Measurements from ENCODE around the gene CDH13.

CDH13 gene

DNA sequence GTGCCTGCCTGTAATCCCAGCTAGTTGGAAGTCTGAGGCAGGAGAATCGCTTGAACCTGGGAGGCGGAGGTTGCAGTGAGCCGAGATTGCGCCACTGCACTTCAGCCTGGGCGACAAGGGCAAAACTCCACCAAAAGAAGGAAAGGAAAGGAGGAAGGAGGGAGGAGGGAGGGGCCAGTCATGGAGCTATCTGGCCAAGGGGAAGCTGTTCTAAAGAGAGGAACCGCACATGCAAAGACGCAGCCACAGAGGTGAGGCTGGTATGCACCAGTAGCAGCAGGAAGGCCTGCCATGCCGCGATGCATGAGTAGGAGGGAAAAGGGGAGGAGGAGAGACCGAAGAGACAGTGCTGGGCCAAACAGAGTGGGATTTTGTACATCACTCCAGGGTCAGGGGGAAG is 1216.9 kb downstream of the CDH13 start:
- 0 out of 2 replicates have a peak, but pooled peaks cover 2% of the 10 kb centered on the region for H3K27me3 ChIP-seq (ENCODE audit: control insufficient read depth, low read length)
- no peaks in the 10 kb centered on the region for H4K20me1 ChIP-seq (ENCODE audit: control insufficient read depth, insufficient read depth, low read depth, low read length)
- H3K36me3 ChIP-seq (ENCODE audit: control insufficient read depth, low read length) = no peaks in the 10 kb centered on the region
- TF ChIP-seq, protein P1, sequence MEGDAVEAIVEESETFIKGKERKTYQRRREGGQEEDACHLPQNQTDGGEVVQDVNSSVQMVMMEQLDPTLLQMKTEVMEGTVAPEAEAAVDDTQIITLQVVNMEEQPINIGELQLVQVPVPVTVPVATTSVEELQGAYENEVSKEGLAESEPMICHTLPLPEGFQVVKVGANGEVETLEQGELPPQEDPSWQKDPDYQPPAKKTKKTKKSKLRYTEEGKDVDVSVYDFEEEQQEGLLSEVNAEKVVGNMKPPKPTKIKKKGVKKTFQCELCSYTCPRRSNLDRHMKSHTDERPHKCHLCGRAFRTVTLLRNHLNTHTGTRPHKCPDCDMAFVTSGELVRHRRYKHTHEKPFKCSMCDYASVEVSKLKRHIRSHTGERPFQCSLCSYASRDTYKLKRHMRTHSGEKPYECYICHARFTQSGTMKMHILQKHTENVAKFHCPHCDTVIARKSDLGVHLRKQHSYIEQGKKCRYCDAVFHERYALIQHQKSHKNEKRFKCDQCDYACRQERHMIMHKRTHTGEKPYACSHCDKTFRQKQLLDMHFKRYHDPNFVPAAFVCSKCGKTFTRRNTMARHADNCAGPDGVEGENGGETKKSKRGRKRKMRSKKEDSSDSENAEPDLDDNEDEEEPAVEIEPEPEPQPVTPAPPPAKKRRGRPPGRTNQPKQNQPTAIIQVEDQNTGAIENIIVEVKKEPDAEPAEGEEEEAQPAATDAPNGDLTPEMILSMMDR (IDR thresholded peaks at IDR 0.05; ENCODE audit: low read depth, low read length, poor library complexity, severe bottlenecking) = no peak
- no peak for TF ChIP-seq EZH2phosphoT487 (IDR thresholded peaks at IDR 0.05; ENCODE audit: borderline replicate concordance, low read length)
- peaks cover 20% of the 10 kb centered on the region for H3K4me1 ChIP-seq (ENCODE audit: control insufficient read depth, low read length)
- H3K9me3 ChIP-seq (ENCODE audit: control insufficient read depth, insufficient read depth, low read length) = no peaks in the 10 kb centered on the region
- no peaks in the 10 kb centered on the region for H3K79me2 ChIP-seq (ENCODE audit: control insufficient read depth, low read length)
- peak overlapping the region; percentile 58 for H3K4me2 ChIP-seq (ENCODE audit: low read length)
- H3K9me2 ChIP-seq (replicated peaks; ENCODE audit: control insufficient read depth, low read length) = no peaks in the 10 kb centered on the region
- peaks cover 4% of the 10 kb centered on the region for H3F3A ChIP-seq (ENCODE audit: control insufficient read depth, insufficient read depth)
- no peak overlapping the region for H3K27ac ChIP-seq (ENCODE audit: low read depth, low read length)
- 0 out of 2 replicates have a peak overlapping the region, but pooled peaks have one; percentile 24 for H3K4me3 ChIP-seq (ENCODE audit: low read length)

DNA sequence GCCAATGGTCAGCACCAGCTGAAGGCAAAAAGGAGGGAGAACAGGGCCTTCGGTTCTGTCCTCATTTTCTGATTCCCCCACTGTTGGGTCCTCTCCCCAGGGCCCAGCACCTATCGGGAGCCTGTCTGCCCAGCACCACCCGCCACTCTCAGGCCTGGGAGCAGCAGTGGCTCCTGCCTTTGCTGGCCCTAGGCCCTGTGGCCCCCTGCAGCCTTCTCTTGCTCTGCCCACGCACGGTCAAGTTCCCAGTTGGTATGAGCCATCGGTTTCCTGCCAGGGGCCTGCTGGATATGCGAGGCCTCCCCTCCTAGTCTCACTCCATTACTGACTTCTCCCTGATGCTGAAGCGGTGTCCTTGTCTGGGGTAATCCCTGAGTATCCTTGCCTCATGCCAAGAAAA is 1218.5 kb downstream of the CDH13 start:
- Histone ChIP-seq H3K9me2 (replicated peaks; ENCODE audit: control insufficient read depth, low read length) (no peaks in the 10 kb centered on the region), H3K36me3 (ENCODE audit: control insufficient read depth, low read length) (no peaks in the 10 kb centered on the region), H3K27ac (ENCODE audit: low read depth, low read length) (no peak overlapping the region), H3K79me2 (ENCODE audit: control insufficient read depth, low read length) (no peaks in the 10 kb centered on the region), H3K4me2 (ENCODE audit: low read length) (no peak overlapping the region), H3K27me3 (ENCODE audit: control insufficient read depth, low read length) (no peaks in the 10 kb centered on the region), H3F3A (ENCODE audit: control insufficient read depth, insufficient read depth) (peaks cover 4% of the 10 kb centered on the region), H3K4me3 (ENCODE audit: low read length) (no peak overlapping the region), H3K9me3 (ENCODE audit: control insufficient read depth, insufficient read depth, low read length) (no peaks in the 10 kb centered on the region), H3K4me1 (ENCODE audit: control insufficient read depth, low read length) (peaks cover 20% of the 10 kb centered on the region), H4K20me1 (ENCODE audit: control insufficient read depth, insufficient read depth, low read depth, low read length) (no peaks in the 10 kb centered on the region)
- TF ChIP-seq EZH2phosphoT487 (IDR thresholded peaks at IDR 0.05; ENCODE audit: borderline replicate concordance, low read length) = no peak
- TF ChIP-seq, protein P1 (IDR thresholded peaks at IDR 0.05; ENCODE audit: low read depth, low read length, poor library complexity, severe bottlenecking) = no peak

DNA sequence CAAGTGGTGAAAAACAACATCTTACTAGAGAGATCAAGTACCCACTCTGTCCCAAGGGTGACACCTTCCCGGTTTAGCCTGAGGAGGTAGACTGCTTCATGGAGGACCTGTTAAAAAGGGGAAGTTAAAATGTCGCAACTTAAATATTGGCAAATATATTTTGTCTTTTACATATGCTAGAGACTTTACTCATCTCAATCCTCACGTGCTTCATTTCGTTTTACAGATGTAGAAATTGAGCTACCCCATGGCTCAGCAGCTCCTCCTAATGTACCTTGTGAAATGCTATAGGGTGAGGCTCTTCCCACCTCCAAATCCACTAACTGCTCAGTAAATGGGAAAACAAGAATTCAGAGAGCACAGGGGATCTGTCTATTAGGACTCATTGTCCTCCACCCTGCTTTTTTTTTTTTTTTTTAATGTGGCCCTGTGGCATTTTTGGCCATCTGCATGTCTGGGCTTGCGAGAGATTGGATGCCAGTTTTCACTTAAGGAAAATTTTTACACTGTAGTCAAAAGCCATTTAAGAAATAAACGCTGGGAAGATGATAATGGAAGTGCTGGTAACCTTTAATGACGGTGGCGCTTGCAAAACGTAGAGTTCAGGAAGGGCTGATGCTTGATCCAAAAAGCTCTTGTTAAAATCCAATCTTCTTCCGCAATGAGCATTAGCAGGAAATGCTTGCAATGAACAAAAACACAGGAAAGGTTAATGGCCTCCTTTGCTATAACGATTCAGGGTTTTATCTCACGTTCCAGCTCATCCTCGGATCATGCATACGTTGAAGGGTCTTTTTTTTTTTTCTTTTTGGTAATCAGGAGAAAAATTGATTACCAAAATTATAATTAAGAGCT is 1220.8 kb downstream of the CDH13 start:
- Histone ChIP-seq H3K79me2 (ENCODE audit: control insufficient read depth, low read length) (no peaks in the 10 kb centered on the region), H3K9me2 (replicated peaks; ENCODE audit: control insufficient read depth, low read length) (no peaks in the 10 kb centered on the region), H3K4me2 (ENCODE audit: low read length) (no peak overlapping the region), H3K9me3 (ENCODE audit: control insufficient read depth, insufficient read depth, low read length) (no peaks in the 10 kb centered on the region), H3K27ac (ENCODE audit: low read depth, low read length) (no peak overlapping the region), H3F3A (ENCODE audit: control insufficient read depth, insufficient read depth) (peaks cover 4% of the 10 kb centered on the region), H3K36me3 (ENCODE audit: control insufficient read depth, low read length) (no peaks in the 10 kb centered on the region), H3K4me1 (ENCODE audit: control insufficient read depth, low read length) (peaks cover 18% of the 10 kb centered on the region), H3K4me3 (ENCODE audit: low read length) (no peak overlapping the region), H4K20me1 (ENCODE audit: control insufficient read depth, insufficient read depth, low read depth, low read length) (no peaks in the 10 kb centered on the region), H3K27me3 (ENCODE audit: control insufficient read depth, low read length) (no peaks in the 10 kb centered on the region)
- TF ChIP-seq, protein P1 (IDR thresholded peaks at IDR 0.05; ENCODE audit: low read depth, low read length, poor library complexity, severe bottlenecking) = no peak
- TF ChIP-seq EZH2phosphoT487 (IDR thresholded peaks at IDR 0.05; ENCODE audit: borderline replicate concordance, low read length) = no peak

Data from DOHH2 (cell line).